BE2C (cell line): Measurements from ENCODE around the gene SIN3B.

Source experiments
- DNase-seq: peaks from one replicate; pipeline ENCODE4 v3.0.0-alpha.2; 2020
- H3K27me3 ChIP-seq: fragments of 250-450 bp; sonication (Bioruptor Pico); 2 replicates; pipeline ENCODE4 v1.5.1; 2020; ENCODE audit warnings: mild to moderate bottlenecking
- H3K36me3 ChIP-seq: fragments of 250-450 bp; sonication (Bioruptor Pico); 2 replicates; pipeline ENCODE4 v1.5.1; 2020; ENCODE audit warnings: mild to moderate bottlenecking
- H3K4me1 ChIP-seq: fragments of 250-450 bp; sonication (Bioruptor Pico); 2 replicates; pipeline ENCODE4 v1.5.1; 2020
- H3K4me3 ChIP-seq: 2 replicates; pipeline ENCODE4 v1.5.1; 2011; ENCODE audit warnings: low read depth, low read length
- H3K9me3 ChIP-seq: fragments of 250-450 bp; sonication (Bioruptor Pico); 2 replicates; pipeline ENCODE4 v1.5.1; 2020
- CTCF ChIP-seq: IDR thresholded peaks from 2 replicates; pipeline ENCODE4 v1.5.1; 2012; ENCODE audit warnings: mild to moderate bottlenecking, low read depth, low read length

The SIN3B gene

GRCh38 chr19:16868423-16869130 lies 39.4 kb downstream of the SIN3B start:
- no peaks in the 10 kb centered on the region for H3K4me1 ChIP-seq
- DNase-seq, result no peak
- no peaks in the 10 kb centered on the region for H3K27me3 ChIP-seq
- no peak overlapping the region for H3K4me3 ChIP-seq
- peaks cover 42% of the 10 kb centered on the region for H3K36me3 ChIP-seq
- no peaks in the 10 kb centered on the region for H3K9me3 ChIP-seq
- no peak for TF ChIP-seq CTCF

GRCh38 chr19:16869331-16869972 lies 40.3 kb downstream of the SIN3B start:
- no peak for TF ChIP-seq CTCF
- H3K4me3 ChIP-seq, result no peak overlapping the region
- H3K9me3 ChIP-seq, result no peaks in the 10 kb centered on the region
- H3K4me1 ChIP-seq, result no peaks in the 10 kb centered on the region
- no peaks in the 10 kb centered on the region for H3K27me3 ChIP-seq
- peaks cover 39% of the 10 kb centered on the region for H3K36me3 ChIP-seq
- DNase-seq, result no peak

- H3K36me3 ChIP-seq, result peaks cover 45% of the 10 kb centered on the region
- DNase-seq, result no peak
- H3K27me3 ChIP-seq, result no peaks in the 10 kb centered on the region
These were observed 42.7 kb downstream of the SIN3B start for GRCh38 chr19:16871871-16872270.

GRCh38 chr19:16872728-16873127 lies 43.5 kb downstream of the SIN3B start:
- Histone ChIP-seq H3K9me3 (no peaks in the 10 kb centered on the region), H3K27me3 (no peaks in the 10 kb centered on the region), H3K4me1 (no peaks in the 10 kb centered on the region), H3K4me3 (no peak overlapping the region), H3K36me3 (peaks cover 39% of the 10 kb centered on the region)
- no peak for DNase-seq
- no peak for TF ChIP-seq CTCF

More at GRCh38 chr19:16871871-16872270, 42.7 kb downstream of the SIN3B start:
- no peaks in the 10 kb centered on the region for H3K4me1 ChIP-seq
- no peak overlapping the region for H3K4me3 ChIP-seq
- no peaks in the 10 kb centered on the region for H3K9me3 ChIP-seq
- no peak for TF ChIP-seq CTCF

- no peak for DNase-seq
- H3K4me3 ChIP-seq, result no peak overlapping the region
- H3K27me3 ChIP-seq, result no peaks in the 10 kb centered on the region
- no peaks in the 10 kb centered on the region for H3K9me3 ChIP-seq
- no peaks in the 10 kb centered on the region for H3K4me1 ChIP-seq
- no peak for TF ChIP-seq CTCF
- peaks cover 38% of the 10 kb centered on the region for H3K36me3 ChIP-seq
These were observed 44.4 kb downstream of the SIN3B start for GRCh38 chr19:16873594-16873993.
